HG03064 (cell line): Measurements from ENCODE around the gene AKT3.

Source experiments
- ATAC-seq: cut with Tn5 transposase; IDR thresholded peaks from one replicate; pipeline ENCODE4 v1.9.1; 2021; ENCODE audit warnings: low read depth; ENCODE audit not compliant: unreplicated experiment

The AKT3 gene

DNA sequence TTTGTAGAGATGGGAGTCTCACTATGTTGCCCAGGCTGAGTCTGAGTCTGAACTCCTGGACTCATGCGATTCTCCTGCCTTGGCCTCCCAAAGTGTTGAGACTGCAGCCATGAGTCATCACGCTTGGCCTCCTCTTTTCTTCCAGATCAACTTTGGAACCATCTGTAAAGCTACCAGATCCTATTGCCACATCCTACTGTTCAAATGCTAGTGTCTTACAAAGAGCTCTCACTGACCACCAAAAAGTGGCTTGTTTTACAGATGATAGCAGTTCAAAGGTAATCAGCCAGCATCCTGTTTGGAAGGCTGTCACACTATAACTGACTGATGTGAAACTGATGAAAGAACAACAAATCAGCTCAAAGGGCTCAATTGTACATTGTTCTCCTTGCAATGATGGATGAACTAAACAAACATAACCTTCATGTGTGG, 221.6 kb downstream of the AKT3 start:
- no peak for ATAC-seq

DNA sequence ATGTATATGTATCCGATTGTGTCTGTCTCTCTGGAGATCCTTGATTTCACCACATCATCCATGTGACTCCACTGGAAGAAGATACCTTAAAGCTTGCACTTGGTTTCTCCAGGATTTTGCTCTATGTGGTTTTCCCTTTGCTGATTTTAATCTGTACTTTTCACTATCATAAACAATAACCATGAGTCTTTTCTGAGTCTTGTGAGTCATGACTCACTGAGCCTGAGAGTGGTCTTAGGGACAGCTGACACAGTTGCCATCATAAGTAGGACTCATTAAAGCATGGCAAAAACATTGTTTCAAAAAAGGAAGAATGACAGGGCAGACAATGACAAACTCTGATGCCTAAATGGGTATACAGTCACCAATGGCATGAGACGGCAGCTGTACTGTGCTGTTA, 226.2 kb downstream of the AKT3 start:
- no peak for ATAC-seq

DNA sequence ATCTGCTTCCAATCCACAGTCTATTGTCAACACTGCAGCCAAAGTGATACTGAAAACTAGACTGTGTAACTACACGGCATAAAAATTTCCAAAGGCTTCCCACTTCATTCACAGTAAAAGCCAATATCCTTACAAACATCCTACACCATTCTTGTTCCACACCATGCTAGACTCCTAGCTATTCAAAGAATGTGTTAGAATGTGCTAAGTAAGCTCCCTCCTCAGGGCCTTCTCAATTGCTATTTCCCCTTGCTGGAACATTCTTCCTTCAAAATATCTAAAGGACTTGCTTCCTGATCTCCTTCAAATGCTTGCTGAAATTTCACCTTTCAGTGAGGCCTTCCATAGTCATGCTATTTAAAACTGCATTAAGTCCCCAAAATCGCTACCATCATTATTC, 228.1 kb downstream of the AKT3 start:
- no peak for ATAC-seq

DNA sequence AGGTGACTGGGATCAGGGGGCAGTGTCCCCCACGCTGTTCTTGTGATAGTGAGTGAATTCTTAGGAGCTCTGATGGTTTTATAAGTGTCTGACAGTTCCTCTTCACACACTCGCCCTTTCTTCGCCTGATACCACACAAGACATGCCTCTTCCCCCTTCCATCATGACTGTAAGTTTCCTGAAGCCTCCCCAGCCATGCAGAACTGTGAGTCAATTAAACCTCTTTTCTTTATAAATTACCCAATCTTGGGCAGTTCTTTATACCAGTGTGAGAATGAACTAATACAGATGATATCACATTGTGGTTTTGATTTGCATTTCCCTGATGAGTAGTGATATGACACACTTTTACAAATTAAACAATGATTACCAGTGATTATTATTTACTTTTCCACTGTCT, 229.9 kb downstream of the AKT3 start:
- ATAC-seq, result no peak

DNA sequence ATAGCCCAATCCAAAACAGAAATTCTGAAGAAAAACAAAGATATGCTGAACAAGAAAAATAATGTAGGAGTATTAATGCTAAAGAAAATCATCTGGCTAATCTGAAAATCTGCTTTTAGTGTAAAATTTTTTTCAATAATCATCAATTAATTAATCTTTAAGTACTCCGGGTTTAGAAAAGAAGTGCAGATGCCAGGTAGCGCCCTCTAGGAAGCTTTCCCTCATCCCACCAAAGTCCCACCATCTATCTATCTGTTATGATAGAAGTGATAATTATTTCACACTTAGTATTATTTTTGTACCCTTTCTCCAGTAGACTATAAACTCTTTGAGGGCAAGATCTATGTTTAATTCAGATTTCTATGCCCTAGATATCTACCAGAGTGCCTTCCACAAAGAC, 240.3 kb downstream of the AKT3 start:
- no peak for ATAC-seq

DNA sequence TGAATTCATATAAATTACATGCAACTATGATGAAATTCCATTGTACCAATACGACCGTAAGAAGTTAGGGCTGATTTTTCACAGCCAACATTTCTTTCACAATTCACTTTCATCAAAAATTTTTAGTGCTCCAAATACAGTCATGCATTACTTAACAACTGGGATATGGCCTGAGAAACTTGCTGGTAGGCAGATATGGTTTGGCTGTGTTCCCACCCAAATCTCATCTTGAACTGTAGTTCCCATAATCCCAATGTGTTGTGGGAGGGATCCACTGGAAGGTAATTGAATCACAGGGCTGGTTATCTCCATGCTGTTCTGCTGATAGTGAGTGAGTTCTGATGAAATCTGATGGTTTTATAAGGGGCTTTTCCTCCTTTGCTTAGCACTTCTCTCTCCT, 244.4 kb downstream of the AKT3 start:
- ATAC-seq, result no peak

DNA sequence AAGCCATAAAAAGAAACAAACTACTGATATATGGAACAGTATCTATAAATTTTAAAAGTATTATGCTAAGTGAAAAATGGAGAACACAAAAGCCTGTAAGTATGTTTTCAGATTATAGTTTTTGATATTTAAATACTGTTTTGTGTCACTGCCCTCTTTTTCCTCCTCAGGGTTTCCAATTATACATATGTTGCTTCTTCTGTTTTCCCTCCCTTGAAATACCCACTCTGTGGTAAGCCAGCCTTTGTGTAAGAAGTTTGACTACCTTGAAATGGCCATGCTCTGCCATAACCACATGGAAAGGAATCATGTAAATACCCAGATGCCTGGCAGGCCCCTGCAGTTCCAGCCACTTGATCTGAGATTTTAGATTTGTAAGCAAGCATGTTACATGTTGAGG, 248.3 kb downstream of the AKT3 start:
- no peak for ATAC-seq

DNA sequence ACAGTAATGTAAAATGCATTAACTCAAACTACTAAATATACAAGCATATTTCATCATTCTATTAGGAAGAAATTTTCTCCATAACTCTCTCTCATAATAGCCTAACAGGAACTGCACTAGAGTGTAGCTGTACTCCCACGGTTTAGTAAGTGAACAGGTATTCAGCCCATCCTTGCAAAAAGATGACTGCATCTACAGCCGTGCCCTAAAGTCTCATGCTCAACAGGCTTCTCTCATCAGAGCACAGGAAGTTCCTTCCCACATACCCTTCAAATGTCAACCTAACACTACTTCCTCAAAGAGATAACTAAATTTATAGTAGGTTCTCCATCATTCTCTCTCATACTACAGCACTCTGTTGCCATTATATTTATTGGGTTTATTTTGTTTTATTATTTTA, 251.6 kb downstream of the AKT3 start:
- no peak for ATAC-seq

DNA sequence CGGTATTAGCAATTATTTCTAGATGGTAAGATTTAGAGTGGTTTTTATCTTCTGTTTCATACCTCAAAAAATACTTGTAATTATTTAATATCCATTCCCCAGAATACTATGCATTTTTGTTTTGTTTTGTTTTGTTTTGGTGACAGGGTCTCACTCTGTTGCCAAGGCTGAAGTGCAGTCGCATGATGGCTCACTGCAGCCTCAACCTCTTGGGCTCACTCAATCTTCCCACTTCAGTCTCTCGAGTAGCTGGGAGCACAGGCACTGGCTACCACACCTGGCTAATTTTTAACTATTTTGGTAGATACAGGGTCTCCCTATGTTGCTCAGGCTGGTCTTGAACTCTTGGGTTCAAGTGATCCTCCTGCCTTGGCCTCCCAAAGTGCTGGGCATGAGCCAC, 252.7 kb downstream of the AKT3 start:
- ATAC-seq, result no peak

DNA sequence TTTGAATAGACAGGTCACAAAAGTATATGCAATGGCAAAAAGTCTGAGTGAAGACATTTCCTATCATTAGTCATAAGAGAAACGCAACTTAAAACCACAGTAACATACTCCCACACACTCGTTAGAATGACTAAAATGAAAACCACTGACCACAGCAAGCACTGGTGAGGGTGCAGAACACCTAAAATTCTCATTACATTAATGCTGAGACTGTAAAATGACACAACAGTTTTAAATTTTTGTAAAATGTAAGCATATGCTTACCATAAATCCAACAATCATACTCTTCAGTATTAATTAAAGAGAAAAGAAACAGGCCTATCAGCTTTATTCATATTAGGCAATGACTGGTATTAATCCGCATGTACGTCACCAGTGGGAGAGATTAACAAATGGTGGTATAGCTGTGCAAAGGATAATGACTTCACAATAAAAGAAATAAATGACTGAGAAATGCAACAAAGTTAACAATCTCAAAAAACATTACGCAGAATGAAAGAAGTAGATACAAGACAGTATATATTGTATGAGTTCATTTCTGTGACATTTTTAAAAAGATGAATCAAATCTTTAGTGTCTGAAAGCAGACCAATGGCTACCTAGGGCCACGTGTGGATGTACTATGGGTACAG, 253.5 kb downstream of the AKT3 start:
- peak; percentile 98 for ATAC-seq

DNA sequence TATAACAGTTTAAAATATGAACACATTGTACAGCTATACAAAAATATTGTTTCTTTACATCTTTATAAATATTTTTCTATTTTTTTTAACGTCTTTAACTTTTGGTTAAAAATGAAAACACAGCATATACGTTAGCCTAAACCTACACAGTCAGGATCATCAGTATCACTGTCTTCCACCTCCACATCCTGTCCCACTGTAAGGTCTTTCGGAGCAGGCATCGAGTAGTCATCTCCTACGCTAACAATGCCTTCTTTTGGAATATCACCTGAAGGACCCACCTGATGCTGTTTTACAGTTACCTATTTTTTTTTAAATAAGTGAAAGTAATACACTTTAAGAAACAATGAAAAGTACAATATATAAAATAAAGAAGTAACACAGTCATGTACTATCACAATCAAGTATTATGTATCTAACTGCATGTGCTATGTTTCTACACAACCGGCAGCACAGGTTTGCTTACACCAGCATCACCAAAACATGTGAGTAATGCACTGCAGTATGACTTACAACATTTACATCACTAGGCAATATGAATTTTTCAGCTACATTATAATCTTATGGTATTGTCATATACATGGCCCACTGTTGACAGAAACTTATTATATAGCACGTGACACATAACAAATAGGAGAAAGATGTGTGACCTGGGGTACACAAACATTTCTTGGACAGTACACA, 254.4 kb downstream of the AKT3 start:
- peak; percentile 20 for ATAC-seq

DNA sequence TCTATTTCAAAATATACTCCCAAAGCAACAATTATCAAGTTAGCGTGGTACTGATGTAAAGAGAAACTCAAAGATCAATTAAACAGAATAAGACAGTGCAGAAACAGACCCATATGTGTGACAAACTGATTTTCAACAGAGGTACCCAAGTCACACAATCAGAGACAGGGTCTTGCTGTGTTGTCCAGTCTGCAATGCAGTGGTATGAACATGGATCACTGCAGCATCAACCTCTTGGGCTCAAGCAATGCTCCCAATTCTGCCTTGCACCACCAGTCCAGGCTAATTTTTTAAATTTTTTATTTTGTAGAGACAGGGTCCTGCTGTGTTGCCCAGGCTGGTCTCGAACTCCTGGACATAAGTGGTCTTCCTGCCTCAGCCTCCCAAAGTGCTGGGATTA, 255.6 kb downstream of the AKT3 start:
- ATAC-seq, result no peak

DNA sequence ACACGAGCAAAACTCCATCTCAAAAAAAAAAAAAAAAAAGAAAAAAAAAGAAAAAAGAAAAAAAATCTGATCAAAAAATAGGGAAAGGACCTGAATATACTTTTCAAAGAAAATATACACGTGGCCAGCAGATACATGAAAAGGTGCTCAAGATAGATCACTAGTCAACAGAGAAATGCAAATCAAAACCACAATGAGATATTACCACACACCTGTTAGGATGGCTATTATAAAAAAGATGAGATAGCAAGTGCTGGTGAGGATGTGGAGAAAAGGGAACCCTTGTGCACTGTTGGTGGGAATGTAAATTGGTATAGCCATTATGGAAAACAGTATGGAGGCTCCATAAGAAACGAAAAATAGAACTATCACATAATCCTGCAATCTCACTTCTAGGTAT, 260.8 kb downstream of the AKT3 start:
- ATAC-seq, result peak; percentile 73

DNA sequence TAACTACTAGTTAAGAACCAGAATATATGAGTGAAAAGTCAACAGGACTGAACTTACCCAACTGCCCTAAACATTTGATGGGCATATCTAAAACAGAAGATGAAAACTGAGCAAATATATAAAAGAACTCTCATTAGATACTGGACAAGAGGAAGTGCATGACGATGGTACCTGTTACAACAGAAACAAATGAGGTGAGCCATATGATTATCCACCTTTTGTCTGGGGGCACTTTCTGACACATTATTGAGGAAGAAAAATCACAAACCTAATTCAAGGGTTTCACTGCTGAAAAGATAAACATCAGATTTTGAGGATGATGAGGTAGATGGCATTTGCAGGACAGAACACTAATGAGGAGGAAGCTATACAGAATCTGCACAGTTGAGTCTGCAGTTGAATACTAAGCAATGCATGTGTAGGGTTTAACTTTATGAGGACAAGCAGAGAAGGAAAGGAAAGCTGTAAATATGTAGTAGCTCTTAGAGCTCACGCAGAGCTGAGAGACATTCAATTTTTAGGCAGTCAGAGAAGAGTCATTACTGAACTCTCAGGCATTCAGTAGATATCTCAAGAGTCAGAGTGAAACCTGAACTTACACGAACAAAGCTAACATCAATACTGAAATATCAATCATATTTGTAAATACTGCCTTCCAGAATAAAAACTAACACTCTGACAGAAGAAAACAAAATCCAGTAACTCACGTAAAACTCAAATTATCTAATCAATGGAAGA, 262.1 kb downstream of the AKT3 start:
- peak; percentile 85 for ATAC-seq

DNA sequence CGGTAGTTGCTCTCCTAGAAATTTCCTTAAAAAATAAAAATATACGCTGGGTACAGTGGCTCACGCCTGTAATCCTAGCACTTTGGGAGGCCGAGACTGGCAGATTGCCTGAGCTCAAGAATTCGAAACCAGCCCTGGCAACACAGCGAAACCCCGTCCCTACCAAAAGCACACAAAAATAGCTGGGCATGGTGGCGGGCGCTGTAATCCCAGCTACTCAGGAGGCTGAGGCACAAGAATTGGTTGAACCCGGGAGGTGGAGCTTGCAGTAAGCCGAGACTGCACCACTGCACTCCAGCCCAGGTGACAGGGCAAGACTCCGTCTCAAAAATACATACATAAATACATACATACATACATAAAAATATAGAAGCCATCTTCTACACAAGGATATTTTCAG, 262.8 kb downstream of the AKT3 start:
- ATAC-seq, result no peak

DNA sequence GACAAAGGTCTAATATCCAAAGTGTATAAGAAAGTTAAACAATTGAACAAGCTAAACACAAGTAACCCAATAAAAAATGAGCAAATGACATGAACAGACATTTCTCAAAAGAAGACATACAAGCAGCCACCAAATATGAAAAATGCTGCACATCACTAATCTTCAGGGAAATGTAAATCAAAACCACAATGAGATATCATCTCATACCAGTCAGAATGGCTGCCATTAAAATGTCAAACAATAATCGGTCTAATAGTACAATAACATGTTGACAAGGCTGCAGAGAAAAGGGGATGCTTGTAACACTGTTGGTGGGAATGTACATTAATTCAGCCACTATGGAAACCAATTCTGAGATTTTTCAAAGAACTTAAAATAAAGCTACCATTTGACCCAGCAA, 264.1 kb downstream of the AKT3 start:
- no peak for ATAC-seq

DNA sequence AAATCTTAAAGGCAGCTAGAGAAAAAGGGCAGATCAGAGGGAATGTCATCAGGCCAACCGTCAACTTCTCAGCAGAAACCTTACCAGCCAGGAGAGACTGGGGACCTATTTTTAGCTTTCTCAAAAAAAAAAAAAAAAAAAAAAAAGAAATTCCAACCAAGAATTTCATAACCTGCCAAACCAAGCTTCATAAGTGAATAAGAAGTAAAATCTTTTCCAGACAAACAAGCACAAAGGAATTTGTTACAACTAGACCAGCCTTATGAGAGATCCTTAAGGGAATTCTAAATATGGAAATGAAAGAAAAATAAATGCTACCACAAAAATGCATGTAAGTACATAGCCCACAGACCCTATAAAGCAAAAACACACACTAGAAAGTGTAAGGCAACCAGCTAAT, 267.7 kb downstream of the AKT3 start:
- ATAC-seq, result no peak

DNA sequence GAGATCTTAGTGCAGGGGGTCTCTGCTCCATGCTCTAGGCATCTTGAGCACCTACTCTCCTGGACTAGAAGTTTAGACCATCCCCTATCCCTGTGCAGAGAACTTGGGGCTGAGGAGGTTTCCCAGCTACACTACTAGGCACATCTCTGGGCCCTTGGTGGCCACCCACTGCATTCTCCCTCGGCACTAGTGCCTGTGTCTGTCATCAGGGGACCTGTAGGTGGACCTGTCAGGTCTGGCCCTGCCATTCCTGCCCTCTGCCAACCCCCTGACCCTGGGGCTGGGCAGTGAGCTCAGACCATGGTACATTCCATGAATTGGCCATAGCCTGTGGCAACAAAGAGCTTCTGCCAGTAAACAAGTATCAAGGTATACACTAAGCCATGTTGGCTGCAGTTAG, 269.1 kb downstream of the AKT3 start:
- ATAC-seq, result no peak

DNA sequence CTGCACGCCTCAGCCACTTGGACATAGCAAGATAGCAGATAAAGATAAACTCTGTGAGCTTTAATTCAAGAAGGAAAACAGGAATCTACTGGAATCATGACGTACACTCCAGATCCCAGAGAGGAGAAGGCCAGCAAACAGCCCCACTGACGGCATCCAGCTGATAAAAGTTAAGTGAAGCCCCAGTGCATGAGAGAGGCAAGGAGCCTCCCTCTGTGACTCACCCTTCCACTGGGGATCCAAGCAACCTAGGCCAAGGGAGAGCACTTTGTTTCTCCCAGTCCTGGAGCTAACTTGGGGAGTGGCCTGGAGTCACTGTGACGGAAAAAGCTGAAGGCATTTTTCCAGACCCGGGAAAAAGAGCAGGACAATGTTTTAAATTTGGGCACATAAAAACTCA, 270.0 kb downstream of the AKT3 start:
- ATAC-seq, result no peak

DNA sequence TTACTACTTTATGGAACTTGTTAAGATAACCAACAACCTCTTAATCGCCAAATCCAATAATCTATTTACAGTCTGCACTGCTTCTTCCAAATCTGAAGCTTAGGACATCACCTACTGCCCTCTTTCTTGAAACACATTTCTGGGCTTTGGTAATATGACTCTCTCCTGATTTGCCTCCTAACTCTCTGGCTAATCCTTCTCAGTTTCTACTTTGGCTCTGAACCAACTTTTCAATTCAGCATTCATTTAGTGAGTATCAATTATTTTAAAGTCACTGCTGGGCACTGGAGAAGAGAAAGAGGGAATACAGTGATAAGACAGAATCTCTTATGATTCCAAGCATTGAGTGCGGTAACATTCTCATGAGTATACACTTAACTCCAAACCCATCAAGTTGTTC, 275.0 kb downstream of the AKT3 start:
- no peak for ATAC-seq

DNA sequence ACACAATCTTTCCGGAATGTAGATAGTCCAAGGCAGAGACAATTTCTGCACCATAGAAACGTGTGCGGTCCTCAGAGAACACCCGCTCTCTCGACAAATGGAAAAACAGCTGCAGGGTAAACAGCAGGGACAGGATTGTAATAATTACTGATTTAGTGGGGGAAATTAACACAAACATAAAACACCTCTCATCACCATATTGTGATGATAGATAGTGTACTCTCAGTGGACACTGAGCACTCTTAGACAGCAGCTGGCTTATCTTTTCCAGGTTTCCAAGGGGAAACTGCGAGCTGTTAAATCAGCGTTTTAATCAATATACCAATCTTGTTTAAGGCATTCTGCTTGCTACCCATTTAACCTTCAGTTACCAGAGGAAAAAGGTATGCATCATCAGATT, 277.1 kb downstream of the AKT3 start:
- no peak for ATAC-seq

DNA sequence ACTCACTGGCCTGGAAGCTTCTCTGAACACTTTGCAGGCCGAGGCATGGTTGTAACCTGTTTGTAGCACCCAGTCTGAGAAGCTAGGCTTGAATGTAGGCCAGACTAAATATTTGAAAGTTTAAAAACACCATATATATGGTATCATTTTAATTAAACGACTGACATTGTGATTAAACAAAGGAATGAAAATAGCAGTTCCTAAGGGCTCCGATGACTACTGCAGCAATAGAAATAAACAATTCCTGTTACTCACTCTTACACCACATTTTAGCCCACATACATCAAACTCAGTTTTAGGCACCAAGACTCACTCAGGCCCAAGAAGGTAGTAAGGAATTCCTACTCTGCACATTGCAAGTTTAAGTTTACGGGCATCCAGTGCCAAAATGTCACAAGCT, 281.2 kb downstream of the AKT3 start:
- ATAC-seq, result no peak
